GM12878 (cell line): Measurements from ENCODE around the gene HSPB6. TPM values are rescaled to one million over a fixed set of nuclear protein-coding genes. Genes with fewer than 3 reads are reported as not detected.
"Not testable (repeated sequence)": the region's sequence is repeated elsewhere in the genome, so short reads cannot be mapped to it uniquely, and the experiment has no call there.

Experiments used
- ATAC-seq: fragments of 200-7000 bp; cut with Tn5 transposase; 3 replicates; pipeline ENCODE4 v1.9.1; 2020; ENCODE audit warnings: mild to moderate bottlenecking, moderate library complexity
- BruUV-seq: library from RNA; stranded (reverse); fragments of 400-500 nt; replicated peaks from 2 replicates; lab custom pipeline; 2021; lab: Mats Ljungman, UMichigan
- CTCF ChIA-PET: fragments of 300-600 bp; sonication (Branson Sonifier 250); formaldehyde crosslinking; extraction: SDS; loops from one replicate; lab custom pipeline; 2021; ENCODE audit warnings: inconsistent platforms; lab: Yijun Ruan, JAX
- POLR2A ChIA-PET: fragments of 350-600 bp; formaldehyde crosslinking; extraction: SDS; loops from one replicate; lab custom pipeline; 2021; ENCODE audit warnings: inconsistent platforms; lab: Charles Lee
- RAD21 ChIA-PET: fragments of 300-600 bp; sonication (Branson Sonifier 250); formaldehyde crosslinking; loops from one replicate; lab custom pipeline; 2023; ENCODE audit warnings: antibody characterized with exemption; ENCODE audit not compliant: unreplicated experiment; lab: Charles Lee
- SMC1A ChIA-PET: fragments of 300-600 bp; sonication (Branson Sonifier 250); formaldehyde crosslinking; loops from one replicate; lab custom pipeline; 2023; ENCODE audit not compliant: unreplicated experiment, uncharacterized antibody; lab: Charles Lee
- DNase-seq: peaks from one replicate; pipeline ENCODE4 v3.0.0-alpha.2; 2011; ENCODE audit warnings: low read depth, low spot score
- FAIRE-seq: peaks from 3 replicates; lab custom pipeline; 2011; peaks lifted over from hg19 to GRCh38; lab: Jason Lieb, UNC
- H2AFZ ChIP-seq: 2 replicates; pipeline ENCODE4 v1.6.0; 2011; ENCODE audit warnings: low read depth, low read length, control low read depth; ENCODE audit not compliant: control insufficient read depth
- H3K27ac ChIP-seq: 2 replicates; pipeline ENCODE4 v1.5.1; 2011; ENCODE audit warnings: control low read depth; ENCODE audit not compliant: control insufficient read depth, insufficient read depth
- H3K27me3 ChIP-seq, 2 experiments: replicated peaks in 1 of 2; 2 replicates each; pipeline versions ENCODE4 v1.6.0 to v1.6.1; 2011; ENCODE audit warnings: low read length in 1 of 2; ENCODE audit not compliant: control insufficient read depth in 2 of 2, insufficient read depth in 2 of 2
- H3K36me3 ChIP-seq, 2 experiments: 2 replicates each; pipeline ENCODE4 v1.5.1; 2011; ENCODE audit warnings: low read length in 1 of 2; ENCODE audit not compliant: control insufficient read depth in 2 of 2, insufficient read depth in 2 of 2
- H3K4me1 ChIP-seq: 2 replicates; pipeline ENCODE4 v1.6.1; 2011; ENCODE audit warnings: mild to moderate bottlenecking, low read length, moderate library complexity, mixed read lengths; ENCODE audit not compliant: control insufficient read depth, insufficient read depth
- H3K4me2 ChIP-seq: 2 replicates; pipeline ENCODE4 v1.6.0; 2011; ENCODE audit warnings: control low read depth; ENCODE audit not compliant: control insufficient read depth, insufficient read depth
- H3K4me3 ChIP-seq: fragments of 200-600 bp; sonication (generic); 2 replicates; pipeline ENCODE4 v1.5.1; 2016
- H3K79me2 ChIP-seq: 2 replicates; pipeline ENCODE4 v1.6.0; 2011; ENCODE audit warnings: low read length; ENCODE audit not compliant: control insufficient read depth, insufficient read depth
- H3K9ac ChIP-seq: 2 replicates; pipeline ENCODE4 v1.8.0; 2011; ENCODE audit warnings: low read length, control low read depth, mixed read lengths; ENCODE audit not compliant: control insufficient read depth, insufficient read depth
- H3K9me3 ChIP-seq: replicated peaks from 3 replicates; pipeline ENCODE4 v1.5.1; 2011; ENCODE audit warnings: mild to moderate bottlenecking, low read length; ENCODE audit not compliant: control insufficient read depth, insufficient read depth
- H4K20me1 ChIP-seq: 2 replicates; pipeline ENCODE4 v1.6.0; 2011; ENCODE audit not compliant: control insufficient read depth, insufficient read depth
- GABPA ChIP-seq: IDR thresholded peaks from 2 replicates; pipeline ENCODE4 v1.6.1; 2014; ENCODE audit warnings: antibody characterized with exemption, low read depth, mild to moderate bottlenecking, inconsistent platforms
- HCFC1 ChIP-seq: fragments of 150-350 bp; IDR thresholded peaks from 2 replicates; pipeline ENCODE4 v1.6.1; 2014; ENCODE audit warnings: low read length
- MEF2A ChIP-seq: IDR thresholded peaks from 2 replicates; pipeline ENCODE4 v1.6.1; 2011; ENCODE audit warnings: low read depth, mild to moderate bottlenecking, low read length, moderate library complexity; ENCODE audit not compliant: insufficient read depth
- NR2C1 ChIP-seq: fragments of 450-650 bp; IDR thresholded peaks from 2 replicates; pipeline ENCODE4 v1.6.1; 2017; ENCODE audit warnings: antibody characterized with exemption, mild to moderate bottlenecking, moderate library complexity
- RAD51 ChIP-seq: fragments of 450-650 bp; IDR thresholded peaks from 2 replicates; pipeline ENCODE4 v1.6.1; 2016; ENCODE audit warnings: moderate library complexity, mild to moderate bottlenecking, inconsistent platforms
- RELA ChIP-seq: fragments of 450-650 bp; IDR thresholded peaks from 2 replicates; pipeline ENCODE4 v1.8.0; 2014; ENCODE audit warnings: borderline replicate concordance; ENCODE audit not compliant: partially characterized antibody
- SMC3 ChIP-seq: IDR thresholded peaks from 2 replicates; pipeline ENCODE4 v1.6.1; 2011; ENCODE audit warnings: low read length, improper control_type of control experiment, borderline replicate concordance
- YY1 ChIP-seq: IDR thresholded peaks from 2 replicates; pipeline ENCODE4 v1.6.1; 2011; ENCODE audit warnings: low read depth, mild to moderate bottlenecking, low read length
- ZNF217 ChIP-seq: fragments of 450-650 bp; IDR thresholded peaks from 2 replicates; pipeline ENCODE4 v1.6.1; 2017; ENCODE audit warnings: antibody characterized with exemption, mild to moderate bottlenecking
- ZSCAN29 ChIP-seq: fragments of 450-650 bp; IDR thresholded peaks from 2 replicates; pipeline ENCODE4 v1.6.1; 2017; ENCODE audit warnings: mild to moderate bottlenecking, moderate library complexity
- WGBS: methylation state at CpG from one replicate; pipeline ENCODE4 v1.1.6; 2016; ENCODE audit warnings: low lambda C conversion rate; ENCODE audit not compliant: insufficient replicate concordance, insufficient coverage; ENCODE audit errors: missing lambda C conversion rate; 5-methylcytosine and 5-hydroxymethylcytosine counted together
- in situ Hi-C: fragments of 300-500 bp; cut with MboI; formaldehyde crosslinking; loops from 9 replicates; pipeline ENCODE4 v1.14.3; 2018; ENCODE audit warnings: mixed read lengths
- intact Hi-C: fragments of 100-400 bp; cut with micrococcal nuclease; formaldehyde crosslinking; loops from one replicate; pipeline ENCODE4 v1.14.2; 2022; ENCODE audit not compliant: unreplicated experiment
- polyA plus RNA-seq, 11 experiments: library from polyadenylated mRNA; depleted of rRNA in 4 of 11; unstranded in 6 of 11; stranded (reverse) in 5 of 11; fragments of >200 nt; fragmentation: Nextera tagmentation in 4 of 11; fragmentation: Illumina TruSeq in 1 of 11; extraction: Ambion mirVana in 4 of 11; extraction: Trizol in 1 of 11; gene quantifications; 1 replicate in 1 of 11; 2 replicates in 10 of 11; pipeline versions ENCODE4 v1.2.1 to v1.2.3, GENCODE V29; 2011 to 2016; ENCODE audit warnings: inconsistent platforms in 2 of 11, missing spikeins in 2 of 11, low read depth in 1 of 11
- total RNA-seq, 4 experiments: library from RNA; depleted of rRNA in 3 of 4; stranded (reverse); fragments of >200 nt in 3 of 4; fragmentation: Illumina TruSeq in 1 of 4; extraction: Trizol in 1 of 4; gene quantifications; 2 replicates each; pipeline versions ENCODE4 v1.2.1 to v1.2.3, GENCODE V29; 2013 to 2021
- TF ChIP-seq, protein P1 (sequence below): fragments of 450-650 bp; IDR thresholded peaks from 2 replicates; pipeline ENCODE4 v1.6.1; 2017; ENCODE audit warnings: antibody characterized with exemption, mild to moderate bottlenecking, moderate library complexity
- TF ChIP-seq, protein P2 (sequence below): fragments of 450-650 bp; IDR thresholded peaks from 2 replicates; pipeline ENCODE4 v1.6.1; 2017; ENCODE audit warnings: mild to moderate bottlenecking, low read depth, inconsistent platforms; ENCODE audit not compliant: poor library complexity, severe bottlenecking

Gene HSPB6
- total and polyA plus RNA-seq, 10 of the 15 experiments (the other 5 are each of a cell fraction or from before 2014, with no cell fraction given): 0.09 to 1.6 (median 0.36) TPM; not detected in 4

GRCh38 chr19:35796645-35797542 is 40.1 kb upstream of the HSPB6 start:
- no peak overlapping the region for H3K27ac ChIP-seq
- no peak for FAIRE-seq
- H3K79me2 ChIP-seq: no peaks in the 10 kb centered on the region
- ChIA-PET CTCF (no interaction called here), POLR2A (no interaction called here), RAD21 (no interaction called here), SMC1A (no interaction called here)
- H4K20me1 ChIP-seq: no peaks in the 10 kb centered on the region
- H3K9me3 ChIP-seq: no peaks in the 10 kb centered on the region
- WGBS: 33% methylated on average over 30 of the region's 39 CpGs
- intact Hi-C loops: no loop called here
- H2AFZ ChIP-seq: no peak overlapping the region
- no peaks in the 10 kb centered on the region for H3K36me3 ChIP-seq
- H3K4me3 ChIP-seq: no peak overlapping the region
- BruUV-seq: no TSS peak
- H3K4me2 ChIP-seq: no peak overlapping the region
- no peak overlapping the region for H3K9ac ChIP-seq
- DNase-seq: no peak
- TF ChIP-seq RELA (no peak), SMC3 (no peak), HCFC1 (no peak), ZSCAN29 (no peak), RAD51 (no peak), NR2C1 (no peak), MEF2A (no peak), YY1 (no peak), GABPA (no peak), ZNF217 (no peak)
- TF ChIP-seq, protein P1, sequence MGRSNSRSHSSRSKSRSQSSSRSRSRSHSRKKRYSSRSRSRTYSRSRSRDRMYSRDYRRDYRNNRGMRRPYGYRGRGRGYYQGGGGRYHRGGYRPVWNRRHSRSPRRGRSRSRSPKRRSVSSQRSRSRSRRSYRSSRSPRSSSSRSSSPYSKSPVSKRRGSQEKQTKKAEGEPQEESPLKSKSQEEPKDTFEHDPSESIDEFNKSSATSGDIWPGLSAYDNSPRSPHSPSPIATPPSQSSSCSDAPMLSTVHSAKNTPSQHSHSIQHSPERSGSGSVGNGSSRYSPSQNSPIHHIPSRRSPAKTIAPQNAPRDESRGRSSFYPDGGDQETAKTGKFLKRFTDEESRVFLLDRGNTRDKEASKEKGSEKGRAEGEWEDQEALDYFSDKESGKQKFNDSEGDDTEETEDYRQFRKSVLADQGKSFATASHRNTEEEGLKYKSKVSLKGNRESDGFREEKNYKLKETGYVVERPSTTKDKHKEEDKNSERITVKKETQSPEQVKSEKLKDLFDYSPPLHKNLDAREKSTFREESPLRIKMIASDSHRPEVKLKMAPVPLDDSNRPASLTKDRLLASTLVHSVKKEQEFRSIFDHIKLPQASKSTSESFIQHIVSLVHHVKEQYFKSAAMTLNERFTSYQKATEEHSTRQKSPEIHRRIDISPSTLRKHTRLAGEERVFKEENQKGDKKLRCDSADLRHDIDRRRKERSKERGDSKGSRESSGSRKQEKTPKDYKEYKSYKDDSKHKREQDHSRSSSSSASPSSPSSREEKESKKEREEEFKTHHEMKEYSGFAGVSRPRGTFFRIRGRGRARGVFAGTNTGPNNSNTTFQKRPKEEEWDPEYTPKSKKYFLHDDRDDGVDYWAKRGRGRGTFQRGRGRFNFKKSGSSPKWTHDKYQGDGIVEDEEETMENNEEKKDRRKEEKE: no peak
- TF ChIP-seq, protein P2, sequence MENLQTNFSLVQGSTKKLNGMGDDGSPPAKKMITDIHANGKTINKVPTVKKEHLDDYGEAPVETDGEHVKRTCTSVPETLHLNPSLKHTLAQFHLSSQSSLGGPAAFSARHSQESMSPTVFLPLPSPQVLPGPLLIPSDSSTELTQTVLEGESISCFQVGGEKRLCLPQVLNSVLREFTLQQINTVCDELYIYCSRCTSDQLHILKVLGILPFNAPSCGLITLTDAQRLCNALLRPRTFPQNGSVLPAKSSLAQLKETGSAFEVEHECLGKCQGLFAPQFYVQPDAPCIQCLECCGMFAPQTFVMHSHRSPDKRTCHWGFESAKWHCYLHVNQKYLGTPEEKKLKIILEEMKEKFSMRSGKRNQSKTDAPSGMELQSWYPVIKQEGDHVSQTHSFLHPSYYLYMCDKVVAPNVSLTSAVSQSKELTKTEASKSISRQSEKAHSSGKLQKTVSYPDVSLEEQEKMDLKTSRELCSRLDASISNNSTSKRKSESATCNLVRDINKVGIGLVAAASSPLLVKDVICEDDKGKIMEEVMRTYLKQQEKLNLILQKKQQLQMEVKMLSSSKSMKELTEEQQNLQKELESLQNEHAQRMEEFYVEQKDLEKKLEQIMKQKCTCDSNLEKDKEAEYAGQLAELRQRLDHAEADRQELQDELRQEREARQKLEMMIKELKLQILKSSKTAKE: no peak
- ATAC-seq: no peak
- H3K27me3 ChIP-seq: peaks cover 0 to 2% of the 10 kb centered on the region in 2 experiments; a peak in 1 of 4 replicates
- in situ Hi-C loops: no loop called here
- no peaks in the 10 kb centered on the region for H3K4me1 ChIP-seq

- H4K20me1 ChIP-seq, H2AFZ ChIP-seq, H3K4me2 ChIP-seq, H3K9me3 ChIP-seq, H3K27me3 ChIP-seq, intact Hi-C loops, H3K27ac ChIP-seq, DNase-seq, ATAC-seq, BruUV-seq, H3K79me2 ChIP-seq, SMC1A ChIA-PET, in situ Hi-C loops, H3K9ac ChIP-seq, H3K4me1 ChIP-seq, H3K36me3 ChIP-seq, CTCF ChIA-PET, H3K4me3 ChIP-seq, POLR2A ChIA-PET, RAD21 ChIA-PET, FAIRE-seq: not testable (repeated sequence)
- 11% methylated on average over 1 of the region's 1 CpG for WGBS
Measured at GRCh38 chr19:35795564-35795963, 38.7 kb upstream of the HSPB6 start.
